H1 (cell line): ENCODE measurements around the gene BPI. TPM values are rescaled to one million over a fixed set of nuclear protein-coding genes. Genes with fewer than 3 reads are reported as not detected.

Experiments used
- CTCF ChIA-PET: fragments of 300-600 bp; sonication (Branson Sonifier 250); formaldehyde crosslinking; loops from one replicate; lab custom pipeline; 2021; ENCODE audit not compliant: partially characterized antibody; lab: Charles Lee
- POLR2A ChIA-PET: fragments of 300-600 bp; sonication (Branson Sonifier 250); formaldehyde crosslinking; loops from one replicate; lab custom pipeline; 2021; ENCODE audit warnings: inconsistent platforms; ENCODE audit not compliant: partially characterized antibody; lab: Charles Lee
- DNase-seq, 2 experiments: peaks; one replicate each; pipeline versions ENCODE4 v3.0.0 to v3.0.0-alpha.2; 2010 to 2022; ENCODE audit warnings: low spot score in 2 of 2, low read depth in 1 of 2, mixed read lengths in 1 of 2
- FAIRE-seq: peaks from 2 replicates; lab custom pipeline; 2011; peaks lifted over from hg19 to GRCh38; lab: Jason Lieb, UNC
- H2AFZ ChIP-seq: 2 replicates; pipeline ENCODE4 v1.8.1; 2012; ENCODE audit warnings: low read length, inconsistent platforms
- H2AK5ac ChIP-seq: 2 replicates; pipeline ENCODE4 v1.6.1; 2013; ENCODE audit warnings: low read depth, low read length
- H2BK120ac ChIP-seq: replicated peaks from 2 replicates; pipeline ENCODE3; 2013; ENCODE audit warnings: low read depth, low read length, inconsistent platforms
- H2BK12ac ChIP-seq: 2 replicates; pipeline ENCODE4 v1.6.1; 2013; ENCODE audit warnings: low read depth, low read length
- H2BK15ac ChIP-seq: 2 replicates; pipeline ENCODE4 v1.6.1; 2013; ENCODE audit warnings: low read length
- H2BK20ac ChIP-seq: 2 replicates; pipeline ENCODE4 v1.6.1; 2013; ENCODE audit warnings: low read length
- H2BK5ac ChIP-seq: 2 replicates; pipeline ENCODE4 v1.6.1; 2013; ENCODE audit warnings: low read depth, low read length
- H3K14ac ChIP-seq: 2 replicates; pipeline ENCODE4 v1.6.1; 2013; ENCODE audit warnings: inconsistent platforms; ENCODE audit not compliant: insufficient read length
- H3K18ac ChIP-seq: 2 replicates; pipeline ENCODE4 v1.6.1; 2013; ENCODE audit warnings: low read length; ENCODE audit errors: extremely low read depth
- H3K23ac ChIP-seq: 2 replicates; pipeline ENCODE4 v1.6.1; 2013; ENCODE audit warnings: inconsistent platforms; ENCODE audit not compliant: insufficient read length
- H3K23me2 ChIP-seq: 2 replicates; pipeline ENCODE4 v1.6.1; 2013; ENCODE audit warnings: low read depth, low read length
- H3K27ac ChIP-seq: 2 replicates; pipeline ENCODE4 v1.6.1; 2011; ENCODE audit warnings: low read depth, low read length, inconsistent platforms
- H3K27me3 ChIP-seq, 4 experiments: replicated peaks in 1 of 4; 1 replicate in 1 of 4; 2 replicates in 3 of 4; pipeline versions ENCODE4 v1.6.1 to v1.8.1; 2011 to 2013; ENCODE audit warnings: low read length in 3 of 4, mild to moderate bottlenecking in 3 of 4, inconsistent platforms in 2 of 4, mixed read lengths in 2 of 4, moderate library complexity in 1 of 4; ENCODE audit not compliant: control insufficient read depth in 3 of 4, insufficient read depth in 3 of 4; ENCODE audit errors: extremely low read depth in 1 of 4
- H3K36me3 ChIP-seq, 4 experiments: 2 replicates each; pipeline versions ENCODE4 v1.6.1 to v1.8.1; 2011 to 2013; ENCODE audit warnings: mild to moderate bottlenecking in 4 of 4, low read length in 3 of 4, moderate library complexity in 2 of 4, control low read depth in 1 of 4, inconsistent platforms in 1 of 4; ENCODE audit not compliant: insufficient read depth in 4 of 4, control insufficient read depth in 2 of 4
- H3K4ac ChIP-seq: replicated peaks from 2 replicates; pipeline ENCODE3; 2013; ENCODE audit warnings: low read length, low read depth, mixed read lengths, inconsistent platforms; ENCODE audit not compliant: insufficient read length
- H3K4me1 ChIP-seq, 4 experiments: replicated peaks in 1 of 4; 1 replicate in 1 of 4; 2 replicates in 3 of 4; pipeline versions ENCODE4 v1.6.1 to v1.8.1; 2011 to 2013; ENCODE audit warnings: low read length in 3 of 4, inconsistent platforms in 2 of 4, mixed read lengths in 1 of 4; ENCODE audit not compliant: insufficient read depth in 4 of 4, control insufficient read depth in 3 of 4
- H3K4me2 ChIP-seq, 2 experiments: 2 replicates each; pipeline versions ENCODE4 v1.6.1 to v1.8.1; 2011 to 2013; ENCODE audit warnings: low read depth in 2 of 2, low read length in 2 of 2, control low read depth in 1 of 2, inconsistent platforms in 1 of 2, mild to moderate bottlenecking in 1 of 2; ENCODE audit not compliant: insufficient read depth in 1 of 2
- H3K4me3 ChIP-seq, 4 experiments: fragments of 200-600, 300-600 bp in 1 of 4; sonication (generic), shearing (Covaris generic), sonication (Bioruptor Twin) in 1 of 4; 2 replicates each; pipeline versions ENCODE4 v1.5.1 to v1.8.1; 2011 to 2016; ENCODE audit warnings: low read length in 4 of 4, low read depth in 3 of 4, control low read depth in 2 of 4, inconsistent platforms in 2 of 4, mild to moderate bottlenecking in 2 of 4, mixed read lengths in 1 of 4, moderate library complexity in 1 of 4; ENCODE audit not compliant: insufficient read depth in 2 of 4; ENCODE audit errors: extremely low read depth in 1 of 4
- H3K56ac ChIP-seq: replicated peaks from 2 replicates; pipeline ENCODE3; 2013; ENCODE audit warnings: low read depth, mild to moderate bottlenecking, mixed read lengths, low read length, inconsistent platforms; ENCODE audit not compliant: insufficient read length
- H3K79me1 ChIP-seq: 2 replicates; pipeline ENCODE4 v1.6.1; 2013; ENCODE audit warnings: low read depth, low read length, control low read depth
- H3K79me2 ChIP-seq, 2 experiments: 2 replicates each; pipeline versions ENCODE4 v1.6.1 to v1.8.1; 2012 to 2013; ENCODE audit warnings: low read length in 2 of 2, mild to moderate bottlenecking in 2 of 2, inconsistent platforms in 1 of 2; ENCODE audit not compliant: insufficient read depth in 2 of 2, control insufficient read depth in 1 of 2
- H3K9ac ChIP-seq, 4 experiments: replicated peaks in 1 of 4; 1 replicate in 1 of 4; 2 replicates in 3 of 4; pipeline versions ENCODE4 v1.6.1 to v1.8.1; 2011 to 2013; ENCODE audit warnings: low read depth in 3 of 4, low read length in 3 of 4, control low read depth in 2 of 4, mild to moderate bottlenecking in 2 of 4, moderate library complexity in 2 of 4, inconsistent platforms in 1 of 4; ENCODE audit errors: extremely low read depth in 1 of 4
- H3K9me3 ChIP-seq, 2 experiments: 2 replicates each; pipeline versions ENCODE4 v1.6.1 to v1.8.1; 2012 to 2013; ENCODE audit warnings: mild to moderate bottlenecking in 2 of 2, moderate library complexity in 2 of 2, control low read depth in 1 of 2, inconsistent platforms in 1 of 2, low read depth in 1 of 2, low read length in 1 of 2, mixed read lengths in 1 of 2; ENCODE audit not compliant: insufficient read depth in 2 of 2
- H4K20me1 ChIP-seq, 2 experiments: replicated peaks in 1 of 2; 2 replicates each; pipeline versions ENCODE3 to v1.8.1; 2011 to 2013; ENCODE audit warnings: inconsistent platforms in 2 of 2, low read length in 2 of 2, mild to moderate bottlenecking in 1 of 2; ENCODE audit not compliant: insufficient read depth in 2 of 2, control insufficient read depth in 1 of 2
- H4K5ac ChIP-seq: 2 replicates; pipeline ENCODE4 v1.6.1; 2013; ENCODE audit warnings: low read length, low read depth, mixed read lengths, inconsistent platforms; ENCODE audit not compliant: insufficient read length
- H4K8ac ChIP-seq: 2 replicates; pipeline ENCODE4 v1.8.0; 2013; ENCODE audit warnings: mild to moderate bottlenecking, moderate library complexity, low read length, inconsistent platforms; ENCODE audit not compliant: insufficient read depth; ENCODE audit errors: extremely low read depth
- H4K91ac ChIP-seq: replicated peaks from 2 replicates; pipeline ENCODE3; 2013; ENCODE audit warnings: low read length, mixed read lengths, inconsistent platforms; ENCODE audit not compliant: insufficient read length
- CTCF ChIP-seq, 3 experiments: IDR thresholded peaks; 1 replicate in 2 of 3; 2 replicates in 1 of 3; pipeline versions ENCODE4 v1.5.1 to v1.6.1; 2011; ENCODE audit warnings: low read length in 3 of 3, mild to moderate bottlenecking in 3 of 3, inconsistent platforms in 2 of 3, low read depth in 1 of 3, moderate library complexity in 1 of 3; ENCODE audit not compliant: insufficient read depth in 1 of 3; ENCODE audit errors: control extremely low read depth in 1 of 3
- EZH2 ChIP-seq: fragments of 200-600 bp; sonication (generic); IDR thresholded peaks from 2 replicates; pipeline ENCODE4 v1.7.1; 2012; ENCODE audit warnings: low read depth, mild to moderate bottlenecking, moderate library complexity, low read length, inconsistent platforms; ENCODE audit not compliant: severe bottlenecking
- HDAC6 ChIP-seq: IDR thresholded peaks from one replicate; pipeline ENCODE4 v1.7.1; 2012; ENCODE audit warnings: low read depth, mild to moderate bottlenecking, inconsistent platforms, low read length, moderate library complexity
- MAX ChIP-seq: IDR thresholded peaks from 2 replicates; pipeline ENCODE4 v1.6.1; 2012; ENCODE audit warnings: inconsistent platforms
- RNF2 ChIP-seq: fragments of 200-900, 300-1000 bp; sonication (generic); IDR thresholded peaks from 2 replicates; pipeline ENCODE4 v1.7.1; 2016; ENCODE audit warnings: borderline replicate concordance, low read depth, mild to moderate bottlenecking, antibody characterized with exemption, low read length; ENCODE audit not compliant: poor library complexity, severe bottlenecking; ENCODE audit errors: missing control alignments
- SP4 ChIP-seq: IDR thresholded peaks from 2 replicates; pipeline ENCODE4 v1.6.1; 2012; ENCODE audit warnings: low read length, inconsistent platforms
- TCF12 ChIP-seq: IDR thresholded peaks from 2 replicates; pipeline ENCODE4 v1.6.1; 2011; ENCODE audit warnings: low read depth, mild to moderate bottlenecking, low read length
- WGBS, 2 experiments: shearing (Covaris generic) in 1 of 2; methylation state at CpG; one replicate each; pipeline versions ENCODE4 v1.1.6 to v1.1.7; 2013 to 2015; ENCODE audit warnings: low lambda C conversion rate in 2 of 2, mixed read lengths in 2 of 2, inconsistent platforms in 1 of 2, low coverage in 1 of 2, missing lambda C conversion rate in 1 of 2; ENCODE audit not compliant: insufficient replicate concordance in 2 of 2, insufficient coverage in 1 of 2, insufficient read length in 1 of 2; ENCODE audit errors: extremely low coverage in 1 of 2, missing lambda C conversion rate in 1 of 2; 5-methylcytosine and 5-hydroxymethylcytosine counted together
- polyA plus RNA-seq, 7 experiments: library from polyadenylated mRNA; depleted of rRNA in 3 of 7; stranded (reverse) in 5 of 7; unstranded in 2 of 7; fragments of >200 nt in 5 of 7; fragments of 200-250 nt in 2 of 7; gene quantifications; 1 replicate in 5 of 7; 2 replicates in 1 of 7; 4 replicates in 1 of 7; pipeline versions ENCODE4 v1.2.1 to v1.2.3, GENCODE V29; 2011 to 2013; ENCODE audit warnings: missing spikeins in 2 of 7, mixed read lengths in 2 of 7
- total RNA-seq: library from RNA; stranded (reverse); fragmentation: NEBNext Ultra II Directional; extraction: Animal tissue kit (Norgen Biotek cat#: 25700); gene quantifications from 2 replicates; pipeline ENCODE4 v1.2.1, GENCODE V29; 2021

The BPI gene
- total and polyA plus RNA-seq, 2 of the 8 experiments (the other 6 are each of a cell fraction or from before 2014, with no cell fraction given), result not detected

- Histone ChIP-seq H3K9ac (no peak overlapping the region), H4K20me1 (no peaks in the 10 kb centered on the region), H2AFZ (no peak overlapping the region), H3K56ac (no peak overlapping the region), H3K4ac (no peak overlapping the region), H3K9me3 (peaks cover 2 to 3% of the 10 kb centered on the region in 2 experiments; a peak in 1 of 4 replicates), H3K4me3 (no peak overlapping the region), H3K36me3 (no peaks in the 10 kb centered on the region), H2BK120ac (no peak overlapping the region), H3K4me1 (peaks cover 0 to 4% (median 0%) of the 10 kb centered on the region in 4 experiments; a peak in 2 of 7 replicates), H2BK12ac (no peak overlapping the region), H3K27ac (no peak overlapping the region), H2AK5ac (no peak overlapping the region), H3K4me2 (no peak overlapping the region), H3K79me2 (no peaks in the 10 kb centered on the region), H3K14ac (no peak overlapping the region), H4K8ac (no peak overlapping the region), H2BK5ac (no peak overlapping the region), H3K23ac (no peak overlapping the region), H3K27me3 (no peaks in the 10 kb centered on the region; a peak in 1 of 7 replicates), H2BK20ac (no peak overlapping the region), H3K23me2 (no peaks in the 10 kb centered on the region), H3K79me1 (no peaks in the 10 kb centered on the region), H2BK15ac (no peak overlapping the region), H4K91ac (no peak overlapping the region), H4K5ac (no peak overlapping the region), H3K18ac (no peak overlapping the region)
- DNase-seq (no peak), FAIRE-seq (no peak)
- CTCF ChIA-PET, result interaction anchor here (1.2 kb wide), 1 partner anchor 21 kb away, joined by 5 read pairs; the partner anchor contains the start of gene BPI
- WGBS, 2 experiments, result 79% methylated on average over 2 of the region's 2 CpGs; no CpG with 5 or more reads in 1 of the 2 experiments
- POLR2A ChIA-PET, result no interaction called here
- no peak for TF ChIP-seq CTCF (IDR thresholded peaks at IDR 0.05; ENCODE audit: control extremely low read depth in 1 of 3, insufficient read depth in 1 of 3, low read depth in 1 of 3, low read length in 3 of 3)
- no peak for TF ChIP-seq EZH2
- no peak for TF ChIP-seq MAX
- no peak for TF ChIP-seq SP4
- no peak for TF ChIP-seq HDAC6
- no peak for TF ChIP-seq TCF12
- no peak for TF ChIP-seq RNF2
Measured at GRCh38 chr20:38283236-38283635, 20.7 kb upstream of the BPI start.
